HG03175 (cell line): ENCODE measurements around the gene CUX1.
"Not testable (repeated sequence)": the region's sequence is repeated elsewhere in the genome, so short reads cannot be mapped to it uniquely, and the experiment has no call there.

ENCODE experiments used
- ATAC-seq: cut with Tn5 transposase; IDR thresholded peaks from one replicate; pipeline ENCODE4 v1.9.1; 2021; ENCODE audit warnings: mild to moderate bottlenecking, moderate library complexity; ENCODE audit not compliant: unreplicated experiment

Gene CUX1

GRCh38 chr7:101975046-101975445 is 157.6 kb downstream of the CUX1 start:
- ATAC-seq, result no peak

GRCh38 chr7:101976411-101976810 is 159.0 kb downstream of the CUX1 start:
- ATAC-seq, result no peak

- ATAC-seq, result no peak
Measured at GRCh38 chr7:101977249-101977648, 159.8 kb downstream of the CUX1 start.

- ATAC-seq, result no peak
Measured at GRCh38 chr7:101978683-101979082, 161.3 kb downstream of the CUX1 start.

GRCh38 chr7:101983147-101983811 is 165.9 kb downstream of the CUX1 start:
- ATAC-seq, result no peak

DNA sequence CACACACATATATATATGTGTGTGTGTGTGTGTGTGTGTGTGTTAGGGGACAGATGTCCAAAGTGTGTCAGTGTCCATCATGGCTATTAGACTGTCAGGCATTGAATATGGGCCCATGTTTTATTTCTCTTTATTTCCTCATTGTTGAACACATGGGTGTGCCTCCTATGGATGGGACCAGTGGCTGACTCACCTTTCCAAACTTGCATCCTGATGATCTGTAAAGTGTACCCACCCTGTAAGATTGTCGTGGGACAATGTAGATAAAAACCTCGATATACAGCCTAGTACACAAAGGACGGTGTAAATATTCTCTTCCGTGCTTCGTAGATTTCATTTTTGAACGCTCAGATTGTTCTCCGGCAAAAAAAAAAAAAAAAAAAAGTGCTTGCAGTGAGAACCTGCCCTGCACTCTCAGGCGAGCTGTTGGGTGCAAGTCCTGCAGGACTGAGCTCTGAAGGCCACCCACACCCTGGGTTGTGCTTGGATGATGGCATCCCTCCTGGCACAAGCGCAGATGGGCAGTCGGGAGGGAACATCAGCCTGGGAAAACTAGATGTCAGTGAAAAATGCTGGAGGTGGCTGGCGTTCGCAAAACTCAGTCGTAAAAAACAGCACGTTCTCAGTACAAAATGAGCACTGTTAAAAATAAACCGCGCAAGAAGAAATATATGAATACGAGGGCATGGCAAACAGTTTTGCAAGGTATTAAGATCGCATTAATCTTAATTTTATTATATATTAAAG is 166.9 kb downstream of the CUX1 start:
- no peak for ATAC-seq

- ATAC-seq, result no peak
Measured at GRCh38 chr7:101985057-101985902, 167.9 kb downstream of the CUX1 start.

- no peak for ATAC-seq
Measured at GRCh38 chr7:101985903-101986734, 168.7 kb downstream of the CUX1 start.

GRCh38 chr7:101987494-101987893 is 170.1 kb downstream of the CUX1 start:
- no peak for ATAC-seq

- ATAC-seq, result not testable (repeated sequence)
Measured at GRCh38 chr7:101988060-101988459, 170.6 kb downstream of the CUX1 start.

- ATAC-seq, result no peak
Measured at GRCh38 chr7:101988513-101988912, 171.1 kb downstream of the CUX1 start.

DNA sequence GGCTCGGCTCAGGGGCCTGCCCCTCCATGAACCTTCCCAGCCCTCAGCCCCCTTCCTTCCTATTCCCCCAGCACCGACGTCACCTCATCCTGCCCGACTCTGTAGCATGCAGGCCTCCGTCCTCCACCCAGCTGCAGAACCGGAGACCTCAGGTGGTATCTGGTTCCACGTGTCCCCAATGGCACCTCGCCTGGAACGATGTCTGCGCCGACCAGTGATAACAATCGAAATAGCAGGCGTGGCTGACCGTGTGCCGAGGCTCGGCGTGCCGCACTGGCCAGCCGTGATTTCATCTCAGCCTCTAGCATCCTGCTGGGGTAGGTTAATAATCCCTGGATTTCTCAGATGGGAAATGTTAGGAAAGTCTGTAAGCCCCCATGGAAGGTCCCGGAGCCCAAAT is 171.7 kb downstream of the CUX1 start:
- no peak for ATAC-seq

DNA sequence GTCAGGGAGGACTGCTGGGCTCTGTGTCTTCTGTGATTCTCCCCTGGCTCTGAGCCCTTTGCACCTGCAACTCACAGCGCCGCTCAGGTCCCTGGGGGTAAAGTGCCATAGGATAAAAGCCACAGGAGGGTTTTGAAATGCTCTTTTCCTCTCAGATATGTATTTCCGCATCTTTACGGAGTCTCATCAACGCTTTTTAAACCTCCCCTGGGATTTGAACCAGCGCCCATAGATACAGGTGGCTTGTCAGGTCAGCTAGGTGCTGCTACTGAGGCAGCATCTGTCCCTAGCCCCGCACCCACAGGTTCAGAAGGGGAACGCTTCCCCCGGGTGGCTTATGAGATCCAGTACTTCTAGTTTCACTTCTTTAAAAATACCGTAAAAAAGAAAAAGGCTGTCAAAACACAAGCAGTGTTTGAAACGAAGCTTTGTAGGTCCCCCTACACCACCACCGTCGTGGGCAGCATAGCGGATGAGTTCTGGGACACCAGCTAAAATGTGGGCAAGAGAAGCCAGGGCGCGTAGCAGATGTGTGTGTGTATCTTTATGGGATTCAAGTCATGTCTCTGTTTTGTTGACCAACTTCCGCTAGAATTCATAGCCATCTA is 173.5 kb downstream of the CUX1 start:
- ATAC-seq, result peak; percentile 91

DNA sequence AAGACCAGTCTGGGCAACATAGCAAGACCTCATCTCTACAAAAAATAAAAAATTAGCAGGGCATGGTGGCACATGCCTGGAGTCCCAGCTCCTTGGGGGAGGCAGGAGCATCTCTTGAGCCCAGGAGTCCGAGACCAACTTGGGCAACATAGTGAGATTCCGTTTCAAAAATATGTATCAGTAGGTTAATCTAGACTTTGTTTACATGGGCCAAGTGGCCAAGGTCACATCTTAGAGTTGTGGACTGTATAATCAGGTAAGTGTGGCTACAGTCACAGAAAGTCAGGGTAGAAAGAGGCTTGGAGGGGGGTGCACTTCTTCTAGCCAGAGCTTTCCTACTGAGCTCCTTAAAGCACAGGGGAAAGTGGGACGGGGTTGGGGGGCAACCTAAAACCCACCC is 174.4 kb downstream of the CUX1 start:
- no peak for ATAC-seq

DNA sequence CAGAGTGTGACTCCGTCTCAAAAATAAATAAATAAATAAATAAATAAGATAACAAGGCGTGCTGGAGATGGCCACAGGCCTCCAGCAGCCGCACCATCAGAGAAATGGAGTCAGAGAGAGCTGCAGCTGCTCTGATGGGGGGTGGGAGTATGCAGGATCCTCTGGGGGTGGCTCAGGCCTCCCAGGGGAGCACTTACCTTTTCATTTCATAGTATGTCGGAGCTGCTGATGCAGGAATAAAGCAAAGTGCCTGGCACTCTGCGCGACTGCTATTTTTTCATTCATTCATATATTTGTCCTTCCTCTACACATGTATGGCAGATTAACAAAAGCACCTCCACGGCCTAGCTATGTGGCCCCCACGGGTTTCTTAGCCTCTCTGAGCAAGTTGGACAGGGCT is 175.9 kb downstream of the CUX1 start:
- ATAC-seq, result no peak

DNA sequence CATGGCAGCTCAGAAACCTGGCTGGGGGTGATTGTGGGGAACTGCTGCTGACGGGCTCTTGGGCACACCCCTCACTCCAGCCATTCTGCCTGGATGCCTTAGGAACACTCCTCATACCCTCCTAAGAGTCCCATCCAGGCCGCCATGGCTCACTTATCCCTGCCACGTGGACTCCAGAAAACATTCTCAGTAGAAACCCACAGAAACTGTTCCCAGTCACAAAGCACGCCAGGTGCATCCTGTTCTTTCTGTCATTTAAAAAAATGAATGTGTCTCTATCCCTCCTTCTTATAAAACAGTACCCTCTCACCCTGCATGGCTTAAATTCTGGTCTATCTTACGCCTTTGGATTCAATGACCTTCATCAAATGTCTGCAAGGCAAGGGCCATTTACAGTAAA is 177.7 kb downstream of the CUX1 start:
- ATAC-seq, result no peak

DNA sequence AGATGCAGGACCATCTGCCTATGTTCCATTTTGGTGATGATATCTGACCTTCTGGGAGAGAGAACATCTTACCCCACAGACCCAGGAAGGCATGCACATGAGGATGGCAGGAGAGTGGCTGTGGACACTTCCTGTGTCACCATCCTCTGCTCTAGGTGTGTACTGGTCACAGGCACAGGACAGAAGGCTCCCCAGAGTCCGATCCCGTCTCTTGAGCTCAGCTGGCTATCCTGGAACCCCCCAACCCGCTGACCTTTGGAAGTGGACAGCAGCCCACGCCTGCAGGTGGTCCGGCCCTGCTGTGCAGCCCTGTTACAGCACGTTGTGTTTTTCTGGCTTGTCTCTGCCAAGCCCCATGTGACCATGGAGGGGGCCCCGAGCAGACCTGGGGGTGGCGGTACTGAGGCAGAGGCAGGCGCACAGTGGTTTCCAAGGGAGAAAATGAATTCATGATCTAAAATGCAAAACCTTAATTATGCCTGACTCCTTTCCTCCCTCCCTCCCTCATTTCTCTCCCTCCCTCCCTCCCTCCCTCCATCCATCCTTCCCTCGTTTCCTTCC is 178.8 kb downstream of the CUX1 start:
- no peak for ATAC-seq

- ATAC-seq, result no peak
Measured at GRCh38 chr7:101996876-101997275, 179.4 kb downstream of the CUX1 start.

DNA sequence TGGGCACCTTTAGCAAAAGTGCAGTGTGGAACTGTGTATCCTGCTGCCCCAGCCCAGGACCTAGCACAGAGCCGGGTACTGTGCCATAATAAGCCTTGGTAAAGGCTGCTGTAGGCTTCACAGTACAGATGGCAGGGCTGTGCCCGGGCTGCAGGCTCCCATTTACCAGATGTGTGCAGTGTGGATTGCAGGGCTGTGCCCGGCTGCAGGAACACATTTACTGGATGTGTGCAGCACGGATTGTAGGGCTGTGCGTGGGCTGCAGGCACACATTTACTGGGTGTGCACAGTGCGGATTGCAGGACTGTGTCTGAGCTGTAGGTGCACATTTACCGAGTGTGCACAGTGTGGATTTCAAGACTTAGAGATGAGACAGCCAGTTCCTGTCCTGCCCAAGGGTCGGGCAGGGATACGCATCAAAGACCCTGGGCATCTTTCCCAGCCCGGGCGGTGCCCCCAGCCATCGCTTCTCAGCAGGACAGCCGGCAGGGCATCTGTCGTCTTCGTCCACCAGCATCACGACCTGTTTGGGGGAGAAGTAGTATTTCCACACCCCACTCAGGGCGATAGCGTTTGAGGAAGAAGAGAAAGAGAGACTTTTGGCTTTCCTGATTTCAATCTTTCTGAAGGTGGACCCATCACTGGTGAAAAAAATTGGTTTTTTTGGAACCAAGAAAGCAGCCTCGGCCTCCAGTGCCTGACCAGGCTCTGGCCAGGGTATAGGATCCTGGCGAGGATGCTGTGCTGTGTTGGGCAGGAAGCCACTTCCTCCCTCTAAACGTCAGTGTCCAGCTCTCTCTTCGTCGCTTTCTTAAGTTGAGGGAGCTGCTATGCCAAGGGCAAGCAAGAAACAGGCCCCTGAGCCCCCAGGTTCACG is 180.8 kb downstream of the CUX1 start:
- no peak for ATAC-seq
